HG02884 (cell line): Measurements from ENCODE around the gene RHAG.

ENCODE experiments used
- ATAC-seq: cut with Tn5 transposase; IDR thresholded peaks from one replicate; pipeline ENCODE4 v1.9.1; 2021; ENCODE audit warnings: mild to moderate bottlenecking, moderate library complexity; ENCODE audit not compliant: unreplicated experiment

Gene RHAG

GRCh38 chr6:49565261-49565660 is 71.4 kb downstream of the RHAG start:
- ATAC-seq, result no peak

DNA sequence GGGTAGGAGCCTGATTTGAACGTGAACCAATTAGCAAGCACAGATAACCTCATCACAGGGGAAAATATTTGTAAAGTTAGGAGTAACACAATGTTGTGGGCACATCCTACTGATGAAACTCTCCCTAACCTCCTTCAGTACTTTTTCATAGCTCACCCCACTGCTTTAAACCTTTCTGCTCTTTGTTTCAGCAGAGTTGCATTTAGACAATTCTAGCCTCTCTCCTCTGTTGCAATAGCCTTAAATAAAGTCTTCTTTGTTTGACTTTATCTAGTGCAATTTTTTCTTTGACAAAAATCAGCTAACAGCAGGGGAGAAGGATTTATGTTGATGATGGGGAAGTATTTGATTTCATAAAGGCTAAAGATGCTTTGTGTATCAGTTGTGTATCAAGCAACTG is 72.1 kb downstream of the RHAG start:
- no peak for ATAC-seq

DNA sequence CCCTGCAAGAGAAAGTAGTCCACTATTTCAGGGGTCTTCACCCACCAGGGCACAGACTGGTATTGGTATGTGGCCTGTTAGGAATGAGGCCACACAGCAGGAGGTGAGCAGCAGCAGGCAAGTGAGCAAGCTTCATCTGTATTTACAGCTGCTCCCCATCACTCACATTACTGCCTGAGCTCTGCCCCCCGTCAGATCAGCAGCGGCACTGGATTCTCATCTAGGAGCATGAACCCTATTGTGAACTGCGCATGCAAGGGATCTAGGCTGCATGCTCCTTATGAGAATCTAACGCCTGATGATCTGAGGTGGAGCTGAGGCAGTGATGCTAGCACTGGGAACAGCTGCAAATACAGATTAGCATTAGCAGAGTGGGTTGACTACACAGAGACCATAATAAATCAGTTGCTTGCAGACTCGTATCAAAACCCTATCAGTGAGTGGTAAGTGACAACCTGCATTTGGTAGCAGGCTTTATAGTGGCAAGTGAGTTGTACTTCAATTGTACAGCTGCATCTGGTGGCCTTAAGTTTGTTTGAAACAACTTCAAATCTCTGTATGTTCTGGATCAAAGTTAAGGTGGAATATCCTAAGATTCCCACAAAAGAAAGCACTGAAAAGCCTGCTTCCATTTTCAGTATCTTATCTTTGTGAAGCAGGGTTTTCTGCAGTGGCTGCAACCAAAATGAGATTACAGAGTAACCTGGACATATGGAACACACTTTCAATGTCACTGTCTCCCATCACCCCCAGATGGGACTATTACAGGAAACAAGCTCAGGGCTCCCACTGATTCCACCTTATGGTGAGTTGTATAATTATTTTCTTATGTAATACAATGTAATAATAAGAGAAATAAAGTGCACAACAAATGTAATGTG is 73.4 kb downstream of the RHAG start:
- ATAC-seq, result no peak

DNA sequence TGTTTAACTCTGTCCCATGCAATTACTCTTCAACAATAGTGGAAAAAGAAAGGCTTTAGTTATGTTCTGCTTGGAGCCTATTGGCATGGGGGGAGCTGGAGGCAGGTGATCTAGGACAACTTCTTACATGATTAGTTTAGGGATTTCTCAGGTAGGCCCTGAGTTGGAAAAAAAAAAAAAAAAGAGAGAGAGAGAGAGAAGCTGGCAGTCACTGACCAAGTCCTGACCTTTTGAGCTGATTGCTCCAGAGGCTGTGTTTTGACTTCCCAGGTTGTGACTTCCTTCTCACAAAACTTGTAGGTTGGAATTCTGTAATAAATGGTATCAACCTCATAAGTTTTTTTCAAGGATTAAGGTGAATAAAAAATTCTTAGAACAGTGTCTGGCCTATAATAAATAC is 78.4 kb downstream of the RHAG start:
- ATAC-seq, result no peak

DNA sequence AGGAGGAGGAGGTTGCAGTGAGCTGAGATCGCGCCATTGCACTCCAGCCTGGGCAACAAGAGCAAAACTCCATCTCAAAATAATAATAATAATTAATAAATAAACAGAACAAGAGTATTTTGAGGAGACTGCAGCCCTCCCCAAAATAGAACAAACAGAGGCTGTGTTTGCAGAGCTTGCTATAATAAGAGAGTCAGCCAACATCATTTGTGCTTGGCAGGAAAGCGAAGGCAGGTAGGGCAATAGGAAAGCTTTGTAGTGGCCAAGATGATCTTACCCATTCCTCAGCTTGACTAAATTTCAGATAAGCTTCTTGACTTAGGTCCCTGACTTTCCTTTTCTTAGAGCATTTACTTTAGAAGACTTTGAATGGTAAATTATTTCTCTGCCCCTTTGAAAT is 79.5 kb downstream of the RHAG start:
- no peak for ATAC-seq

GRCh38 chr6:49556429-49556837 is 80.2 kb downstream of the RHAG start:
- no peak for ATAC-seq

DNA sequence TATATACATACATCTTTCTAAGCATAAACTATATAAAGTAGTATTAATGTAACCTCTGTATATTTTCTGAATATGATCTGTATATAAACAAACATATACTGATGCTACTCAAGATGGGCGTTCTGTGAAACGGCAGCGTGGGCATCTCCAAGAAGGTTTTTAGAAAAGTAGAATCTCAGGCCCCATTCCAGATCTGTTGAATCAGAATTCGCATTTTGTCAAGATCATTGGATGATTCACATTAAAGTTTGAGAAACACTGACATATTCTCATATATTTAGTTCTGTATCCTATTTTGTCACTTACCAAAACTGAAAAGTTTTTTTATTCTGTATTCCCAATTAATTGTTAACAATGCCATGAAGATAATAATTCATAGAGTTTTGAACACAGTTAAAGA is 80.7 kb downstream of the RHAG start:
- no peak for ATAC-seq
